Progenitor cell of endocrine pancreas (in vitro differentiated cells): ENCODE data around the gene MOV10L1. TPM values are rescaled to one million over a fixed set of nuclear protein-coding genes. Genes with fewer than 3 reads are reported as not detected.
"Not testable (repeated sequence)": the region's sequence is repeated elsewhere in the genome, so short reads cannot be mapped to it uniquely, and the experiment has no call there.

Experiments used
- DNase-seq: peaks from one replicate; pipeline ENCODE4 v3.0.0; 2021; ENCODE audit warnings: low spot score; ENCODE audit not compliant: unreplicated experiment
- H3K27ac Mint-ChIP-seq: 2 replicates; pipeline ENCODE4 v1.8.0; 2021; ENCODE audit warnings: mild to moderate bottlenecking, moderate library complexity, mixed read lengths
- H3K27me3 Mint-ChIP-seq: 2 replicates; pipeline ENCODE4 v1.8.0; 2021; ENCODE audit warnings: mixed read lengths
- H3K36me3 Mint-ChIP-seq: 2 replicates; pipeline ENCODE4 v1.8.0; 2022; ENCODE audit warnings: mixed read lengths; ENCODE audit not compliant: insufficient read depth
- H3K4me1 Mint-ChIP-seq: 2 replicates; pipeline ENCODE4 v1.8.0; 2021; ENCODE audit warnings: low read depth, mixed read lengths
- H3K4me3 Mint-ChIP-seq: 2 replicates; pipeline ENCODE4 v1.8.0; 2021; ENCODE audit warnings: low read depth, mild to moderate bottlenecking, moderate library complexity, mixed read lengths
- H3K9me3 Mint-ChIP-seq: 2 replicates; pipeline ENCODE4 v1.8.0; 2021; ENCODE audit warnings: low read depth, mixed read lengths
- total RNA-seq: library from RNA; stranded (reverse); gene quantifications from 2 replicates; pipeline ENCODE4 v1.2.1, GENCODE V29; 2021
- TF ChIP-seq, protein P1 (sequence below): fragments of 200-600 bp; sonication (generic); IDR thresholded peaks from one replicate; pipeline ENCODE4 v1.5.0; 2021; ENCODE audit warnings: antibody characterized with exemption, mild to moderate bottlenecking; ENCODE audit not compliant: unreplicated experiment

Gene MOV10L1
- total RNA-seq, 1 donor from 2014 or later = 0.22 TPM

DNA sequence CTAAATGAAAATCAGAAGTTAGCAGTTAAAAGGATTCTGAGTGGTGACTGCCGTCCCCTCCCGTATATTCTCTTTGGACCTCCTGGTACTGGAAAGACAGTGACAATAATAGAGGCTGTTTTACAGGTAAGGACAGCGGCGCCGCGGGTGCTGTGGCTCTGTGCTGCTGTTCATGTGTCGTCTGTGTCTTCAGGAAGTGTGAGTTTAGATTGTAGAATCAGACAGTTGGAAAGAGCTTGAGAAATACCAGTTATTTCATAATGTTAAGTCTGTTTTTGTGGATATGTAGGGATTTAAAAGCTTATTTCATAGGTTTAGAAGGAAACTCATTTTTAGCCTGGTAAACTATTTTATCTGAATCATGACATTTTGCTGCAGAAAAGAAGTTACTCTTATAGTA is 53.3 kb downstream of the MOV10L1 start:
- H3K36me3 Mint-ChIP-seq = no peaks in the 10 kb centered on the region
- DNase-seq = no peak
- no peak overlapping the region for H3K27ac Mint-ChIP-seq

DNA sequence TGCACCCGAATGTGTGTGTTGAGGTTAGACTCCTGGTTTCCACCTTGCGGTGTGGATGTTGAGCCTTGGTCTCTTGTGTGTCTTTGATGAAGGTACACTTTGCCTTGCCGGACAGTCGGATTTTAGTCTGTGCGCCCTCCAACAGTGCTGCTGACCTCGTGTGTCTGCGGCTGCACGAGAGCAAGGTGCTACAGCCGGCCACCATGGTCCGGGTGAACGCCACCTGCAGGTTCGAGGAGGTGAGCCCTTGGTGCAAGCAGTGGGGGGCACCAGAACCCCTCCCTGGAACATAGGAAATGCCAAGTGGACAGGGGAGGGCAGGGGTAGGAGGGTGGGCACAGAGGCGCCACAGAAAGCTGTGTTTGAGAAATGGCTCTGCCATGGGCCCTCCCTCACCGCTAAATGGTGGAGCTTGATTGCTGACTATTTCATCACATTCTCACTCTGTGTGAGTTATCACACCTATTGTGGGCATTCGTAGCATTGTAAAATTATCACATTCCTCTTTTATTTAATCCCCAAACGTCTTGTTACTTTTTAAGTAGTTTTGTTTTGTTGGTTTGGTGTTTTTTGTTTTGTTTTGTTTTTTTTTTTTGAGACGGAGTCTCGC is 54.3 kb downstream of the MOV10L1 start:
- TF ChIP-seq, protein P1, sequence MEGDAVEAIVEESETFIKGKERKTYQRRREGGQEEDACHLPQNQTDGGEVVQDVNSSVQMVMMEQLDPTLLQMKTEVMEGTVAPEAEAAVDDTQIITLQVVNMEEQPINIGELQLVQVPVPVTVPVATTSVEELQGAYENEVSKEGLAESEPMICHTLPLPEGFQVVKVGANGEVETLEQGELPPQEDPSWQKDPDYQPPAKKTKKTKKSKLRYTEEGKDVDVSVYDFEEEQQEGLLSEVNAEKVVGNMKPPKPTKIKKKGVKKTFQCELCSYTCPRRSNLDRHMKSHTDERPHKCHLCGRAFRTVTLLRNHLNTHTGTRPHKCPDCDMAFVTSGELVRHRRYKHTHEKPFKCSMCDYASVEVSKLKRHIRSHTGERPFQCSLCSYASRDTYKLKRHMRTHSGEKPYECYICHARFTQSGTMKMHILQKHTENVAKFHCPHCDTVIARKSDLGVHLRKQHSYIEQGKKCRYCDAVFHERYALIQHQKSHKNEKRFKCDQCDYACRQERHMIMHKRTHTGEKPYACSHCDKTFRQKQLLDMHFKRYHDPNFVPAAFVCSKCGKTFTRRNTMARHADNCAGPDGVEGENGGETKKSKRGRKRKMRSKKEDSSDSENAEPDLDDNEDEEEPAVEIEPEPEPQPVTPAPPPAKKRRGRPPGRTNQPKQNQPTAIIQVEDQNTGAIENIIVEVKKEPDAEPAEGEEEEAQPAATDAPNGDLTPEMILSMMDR = no peak
- Mint-ChIP-seq H3K4me1 (peaks cover 25% of the 10 kb centered on the region), H3K27me3 (peaks cover 33% of the 10 kb centered on the region), H3K9me3 (no peaks in the 10 kb centered on the region), H3K36me3 (no peaks in the 10 kb centered on the region), H3K27ac (no peak overlapping the region), H3K4me3 (no peak overlapping the region)
- DNase-seq = no peak

More for the DNA sequence above, 53.3 kb downstream of the MOV10L1 start:
- Mint-ChIP-seq H3K9me3 (no peaks in the 10 kb centered on the region), H3K27me3 (peaks cover 36% of the 10 kb centered on the region), H3K4me1 (peaks cover 25% of the 10 kb centered on the region), H3K4me3 (no peak overlapping the region)
- TF ChIP-seq, protein P1 = no peak

DNA sequence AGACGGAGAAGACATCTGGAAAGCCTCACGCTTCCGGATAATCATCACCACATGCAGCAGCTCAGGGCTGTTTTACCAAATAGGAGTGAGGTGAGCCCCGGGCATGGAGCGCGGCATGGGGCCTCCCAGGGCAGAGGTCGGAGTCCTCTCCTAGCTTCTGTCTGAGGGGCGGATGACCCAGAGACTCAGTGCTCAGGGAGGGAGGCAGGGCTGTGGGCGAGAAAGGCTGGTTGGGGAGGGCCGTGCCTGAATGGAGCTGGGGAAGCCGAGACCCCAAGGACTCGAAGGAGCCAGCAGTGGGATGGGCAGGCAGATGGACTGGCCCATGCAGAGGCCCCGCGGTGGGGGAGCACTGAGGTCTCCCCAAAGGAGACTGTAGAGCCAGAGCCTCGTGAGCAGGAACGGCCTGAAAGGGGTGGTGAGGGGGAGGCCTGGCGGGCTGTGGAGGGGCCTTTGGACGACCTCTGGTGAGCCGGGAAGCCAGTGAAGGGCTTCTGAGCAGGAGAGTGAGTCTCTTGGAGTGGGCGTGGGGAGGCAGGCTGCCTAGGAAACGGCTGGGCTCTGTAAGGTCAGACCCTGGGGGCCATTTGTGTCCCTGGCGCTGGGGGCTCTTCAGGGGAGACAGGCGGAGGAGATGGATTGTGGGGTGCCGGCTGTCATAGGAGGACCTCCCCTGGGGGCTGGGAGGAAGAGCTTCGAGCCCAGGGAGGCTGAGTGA is 56.1 kb downstream of the MOV10L1 start:
- Mint-ChIP-seq H3K27ac (peak overlapping the region; percentile 45), H3K4me3 (no peak overlapping the region), H3K4me1 (peaks cover 18% of the 10 kb centered on the region), H3K9me3 (no peaks in the 10 kb centered on the region), H3K27me3 (peaks cover 46% of the 10 kb centered on the region), H3K36me3 (no peaks in the 10 kb centered on the region)
- DNase-seq = no peak
- TF ChIP-seq, protein P1 = no peak

DNA sequence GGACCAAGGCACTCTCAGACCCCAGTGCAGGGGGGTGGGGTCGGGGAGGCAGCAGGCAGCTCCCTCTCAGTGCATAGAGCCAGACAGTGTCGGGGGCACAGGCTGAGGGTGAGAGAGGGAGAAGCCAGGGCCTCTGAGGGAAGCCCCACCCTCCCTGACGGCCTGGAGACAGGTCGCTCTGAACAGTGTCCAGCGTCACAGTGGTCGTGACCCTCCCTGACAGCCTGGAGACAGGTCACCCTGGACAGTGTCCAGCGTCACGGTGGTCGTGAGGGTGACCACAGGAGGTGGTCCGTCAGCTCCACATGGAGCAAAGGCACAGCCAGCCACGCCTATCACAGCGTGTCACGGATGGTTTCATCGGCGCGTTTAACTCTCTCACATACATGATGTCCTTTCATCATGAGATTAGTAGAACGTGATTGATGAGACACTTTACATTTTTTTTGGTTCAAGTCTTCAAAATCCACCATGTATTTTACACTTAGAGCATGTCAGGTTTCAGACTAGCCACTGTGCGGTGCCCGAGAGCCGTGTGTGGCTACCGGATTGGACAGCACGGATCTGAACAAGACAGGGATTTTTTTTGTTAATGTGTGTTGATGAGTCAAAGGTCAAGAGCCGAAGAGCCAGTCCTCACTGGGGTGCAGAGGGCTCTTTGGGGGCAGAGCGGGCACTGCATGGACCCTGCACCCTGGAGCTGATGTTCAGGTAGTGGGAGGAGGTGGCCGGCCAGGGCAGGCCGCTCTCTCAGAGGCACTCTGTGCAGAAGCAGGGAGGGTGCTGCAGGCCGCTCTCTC is 56.8 kb downstream of the MOV10L1 start:
- peaks cover 49% of the 10 kb centered on the region for H3K27me3 Mint-ChIP-seq
- H3K9me3 Mint-ChIP-seq = no peaks in the 10 kb centered on the region
- peaks cover 18% of the 10 kb centered on the region for H3K4me1 Mint-ChIP-seq
- H3K27ac Mint-ChIP-seq = peak overlapping the region; percentile 53
- no peak overlapping the region for H3K4me3 Mint-ChIP-seq
- no peak for DNase-seq
- TF ChIP-seq, protein P1 = peak; percentile 38
- no peaks in the 10 kb centered on the region for H3K36me3 Mint-ChIP-seq

DNA sequence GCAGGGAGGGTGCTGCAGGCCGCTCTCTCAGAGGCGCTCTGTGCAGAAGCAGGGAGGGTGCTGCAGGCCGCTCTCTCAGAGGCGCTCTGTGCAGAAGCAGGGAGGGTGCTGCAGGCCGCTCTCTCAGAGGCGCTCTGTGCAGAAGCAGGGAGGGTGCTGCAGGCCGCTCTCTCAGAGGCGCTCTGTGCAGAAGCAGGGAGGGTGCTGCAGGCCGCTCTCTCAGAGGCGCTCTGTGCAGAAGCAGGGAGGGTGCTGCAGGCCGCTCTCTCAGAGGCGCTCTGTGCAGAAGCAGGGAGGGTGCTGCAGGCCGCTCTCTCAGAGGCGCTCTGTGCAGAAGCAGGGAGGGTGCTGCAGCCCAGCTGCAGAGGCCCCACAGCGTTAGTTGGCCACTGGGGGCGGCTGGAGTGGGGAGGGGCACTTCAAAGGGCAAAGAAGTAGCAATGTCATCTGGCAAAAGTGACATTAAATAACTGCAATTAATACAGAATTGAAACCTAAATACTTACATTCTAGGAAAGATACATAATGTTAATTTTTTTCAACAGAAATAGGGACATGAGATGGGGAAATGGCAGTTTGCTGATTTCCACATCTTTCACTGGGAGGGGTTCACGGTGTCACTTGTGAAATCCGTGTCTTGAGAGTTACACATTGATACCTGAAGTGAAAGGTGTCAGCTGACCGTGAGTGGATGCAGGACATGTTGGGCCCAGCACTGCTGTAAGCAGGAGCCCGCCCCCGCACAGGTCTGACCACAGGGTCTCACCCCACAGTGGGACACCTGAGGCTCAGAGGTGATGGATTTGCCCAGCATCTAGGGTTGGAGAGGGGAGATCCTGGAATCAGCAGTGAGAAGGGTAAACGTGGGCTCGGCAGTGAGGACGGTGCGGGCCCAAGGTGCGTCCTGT is 57.7 kb downstream of the MOV10L1 start:
- not testable (repeated sequence) for H3K9me3 Mint-ChIP-seq, H3K4me3 Mint-ChIP-seq, H3K36me3 Mint-ChIP-seq, H3K27ac Mint-ChIP-seq, DNase-seq
- Mint-ChIP-seq H3K27me3 (peaks cover 43% of the 10 kb centered on the region), H3K4me1 (peaks cover 11% of the 10 kb centered on the region)
